HUES64 (cell line): ENCODE measurements around the gene SRSF10. TPM values are rescaled to one million over a fixed set of nuclear protein-coding genes. Genes with fewer than 3 reads are reported as not detected.
"Not testable (repeated sequence)": the region's sequence is repeated elsewhere in the genome, so short reads cannot be mapped to it uniquely, and the experiment has no call there.

ENCODE experiments used
- H3K27ac ChIP-seq: 2 replicates; pipeline ENCODE4 v1.7.0; 2013; ENCODE audit warnings: low read depth, low read length, inconsistent platforms
- H3K27me3 ChIP-seq: 2 replicates; pipeline ENCODE4 v1.6.1; 2013; ENCODE audit warnings: mild to moderate bottlenecking, low read length; ENCODE audit not compliant: insufficient read depth
- H3K36me3 ChIP-seq: 2 replicates; pipeline ENCODE4 v1.6.1; 2013; ENCODE audit warnings: mild to moderate bottlenecking, low read length; ENCODE audit not compliant: insufficient read depth
- H3K4me1 ChIP-seq: 2 replicates; pipeline ENCODE4 v1.6.1; 2013; ENCODE audit warnings: mild to moderate bottlenecking, low read length, moderate library complexity; ENCODE audit not compliant: insufficient read depth
- H3K4me3 ChIP-seq: 2 replicates; pipeline ENCODE4 v1.5.1; 2013; ENCODE audit warnings: mild to moderate bottlenecking, low read length, moderate library complexity
- H3K9ac ChIP-seq: 2 replicates; pipeline ENCODE4 v1.6.1; 2013; ENCODE audit warnings: mild to moderate bottlenecking, low read depth, low read length
- H3K9me3 ChIP-seq: 2 replicates; pipeline ENCODE4 v1.6.1; 2013; ENCODE audit warnings: low read depth, low read length; ENCODE audit not compliant: insufficient read depth
- WGBS: fragments of 150-250, 120-280 bp; methylation state at CpG from one replicate; pipeline ENCODE4 v1.1.7; 2013; ENCODE audit warnings: missing lambda C conversion rate; 5-methylcytosine and 5-hydroxymethylcytosine counted together
- polyA plus RNA-seq, 2 experiments: library from polyadenylated mRNA; stranded (reverse); fragments of 50-300 nt; gene quantifications; one replicate each; pipeline ENCODE4 v1.2.3, GENCODE V29; 2013

Gene SRSF10
- polyA plus RNA-seq (2013, experiment 1 of 2): 148 TPM
- polyA plus RNA-seq (2013, experiment 2 of 2): 144 TPM

- peaks cover 37% of the 10 kb centered on the region for H3K36me3 ChIP-seq
- under 1% methylated on average over 84 of the region's 84 CpGs for WGBS
Measured at GRCh38 chr1:23979881-23980727, at the start of gene SRSF10. Gene SRSF10 (minus strand): TSS chr1:23980327. CDS start chr1:23980255, 72 bp downstream.

GRCh38 chr1:24027838-24028468 is 47.8 kb upstream of the SRSF10 start:
- no peaks in the 10 kb centered on the region for H3K36me3 ChIP-seq
- no peak overlapping the region for H3K4me3 ChIP-seq
- H3K9ac ChIP-seq: no peak overlapping the region
- H3K27me3 ChIP-seq: no peaks in the 10 kb centered on the region
- WGBS: 98% methylated on average over 3 of the region's 4 CpGs
- H3K9me3 ChIP-seq: no peaks in the 10 kb centered on the region
- H3K4me1 ChIP-seq: no peaks in the 10 kb centered on the region
- H3K27ac ChIP-seq: no peak overlapping the region

More at GRCh38 chr1:23979881-23980727, at the start of gene SRSF10:
- Histone ChIP-seq H3K27me3 (no peaks in the 10 kb centered on the region), H3K4me1 (peaks cover 27% of the 10 kb centered on the region), H3K9ac (peak within 1 kb of the TSS; percentile 99), H3K9me3 (no peaks in the 10 kb centered on the region), H3K27ac (peak within 1 kb of the TSS; percentile 98), H3K4me3 (peak within 1 kb of the TSS; percentile 87)

- Histone ChIP-seq H3K9ac (no peak overlapping the region), H3K27me3 (no peaks in the 10 kb centered on the region), H3K36me3 (no peaks in the 10 kb centered on the region), H3K4me3 (no peak overlapping the region), H3K4me1 (peaks cover 20% of the 10 kb centered on the region; the same call in 1 of the 2 replicates), H3K9me3 (no peaks in the 10 kb centered on the region), H3K27ac (no peak overlapping the region)
- 78% methylated on average over 4 of the region's 4 CpGs for WGBS
Measured at GRCh38 chr1:24022581-24023361, 42.6 kb upstream of the SRSF10 start.

- no peak overlapping the region for H3K27ac ChIP-seq
- H3K36me3 ChIP-seq: no peaks in the 10 kb centered on the region
Measured at GRCh38 chr1:24021403-24022266, 41.5 kb upstream of the SRSF10 start.

GRCh38 chr1:24020470-24020869 is 40.3 kb upstream of the SRSF10 start:
- Histone ChIP-seq H3K4me3 (no peak overlapping the region), H3K27ac (no peak overlapping the region), H3K4me1 (peaks cover 20% of the 10 kb centered on the region; the same call in 1 of the 2 replicates), H3K9me3 (no peaks in the 10 kb centered on the region), H3K36me3 (no peaks in the 10 kb centered on the region), H3K27me3 (no peaks in the 10 kb centered on the region), H3K9ac (no peak overlapping the region)
- 93% methylated on average over 3 of the region's 3 CpGs for WGBS

More at GRCh38 chr1:24021403-24022266, 41.5 kb upstream of the SRSF10 start:
- Histone ChIP-seq H3K9ac (no peak overlapping the region), H3K27me3 (no peaks in the 10 kb centered on the region), H3K4me3 (no peak overlapping the region), H3K9me3 (no peaks in the 10 kb centered on the region), H3K4me1 (peaks cover 20% of the 10 kb centered on the region; the same call in 1 of the 2 replicates)
- 85% methylated on average over 7 of the region's 7 CpGs for WGBS

GRCh38 chr1:24020025-24020424 is 39.9 kb upstream of the SRSF10 start:
- 94% methylated on average over 3 of the region's 5 CpGs for WGBS
- Histone ChIP-seq H3K36me3 (no peaks in the 10 kb centered on the region), H3K9me3 (no peaks in the 10 kb centered on the region), H3K27me3 (no peaks in the 10 kb centered on the region), H3K4me3 (no peak overlapping the region), H3K27ac (no peak overlapping the region), H3K4me1 (peaks cover 20% of the 10 kb centered on the region; the same call in 1 of the 2 replicates), H3K9ac (no peak overlapping the region)

- 89% methylated on average over 18 of the region's 20 CpGs for WGBS
- Histone ChIP-seq H3K36me3 (no peaks in the 10 kb centered on the region), H3K9ac (no peak overlapping the region), H3K27me3 (no peaks in the 10 kb centered on the region), H3K9me3 (no peaks in the 10 kb centered on the region), H3K4me3 (no peak overlapping the region), H3K27ac (no peak overlapping the region), H3K4me1 (peaks cover 20% of the 10 kb centered on the region; the same call in 1 of the 2 replicates)
Measured at GRCh38 chr1:24018611-24019580, 38.8 kb upstream of the SRSF10 start.

GRCh38 chr1:24015221-24016210 is 35.4 kb upstream of the SRSF10 start:
- Histone ChIP-seq H3K27me3 (no peaks in the 10 kb centered on the region), H3K36me3 (no peaks in the 10 kb centered on the region), H3K4me3 (no peak overlapping the region), H3K27ac (no peak overlapping the region), H3K4me1 (peaks cover 6% of the 10 kb centered on the region; the same call in 1 of the 2 replicates), H3K9me3 (no peaks in the 10 kb centered on the region), H3K9ac (no peak overlapping the region)
- WGBS: 92% methylated on average over 6 of the region's 6 CpGs

GRCh38 chr1:24012878-24013277 is 32.8 kb upstream of the SRSF10 start:
- H3K9me3 ChIP-seq: not testable (repeated sequence)
- peaks cover 14% of the 10 kb centered on the region; the same call in 1 of the 2 replicates for H3K4me1 ChIP-seq
- 89% methylated on average over 8 of the region's 8 CpGs for WGBS

More at GRCh38 chr1:24012878-24013277, 32.8 kb upstream of the SRSF10 start:
- H3K36me3 ChIP-seq, H3K4me3 ChIP-seq, H3K9ac ChIP-seq, H3K27me3 ChIP-seq, H3K27ac ChIP-seq: not testable (repeated sequence)
